PFSK-1 (cell line): ENCODE data around the gene ABI2.

ENCODE experiments used
- FOXP2 ChIP-seq: optimal IDR thresholded peaks from 2 replicates; pipeline ENCODE3; 2011; ENCODE audit warnings: borderline replicate concordance, control low read depth, inconsistent platforms; ENCODE audit not compliant: insufficient read depth; ENCODE audit errors: extremely low read length, extremely low read depth
- POLR2AphosphoS5 ChIP-seq: IDR thresholded peaks from 2 replicates; pipeline ENCODE4 v1.6.1; 2012; ENCODE audit warnings: low read depth, mild to moderate bottlenecking, control low read depth, low read length, moderate library complexity
- SIN3A ChIP-seq: IDR thresholded peaks from 2 replicates; pipeline ENCODE4 v1.6.1; 2012; ENCODE audit warnings: mild to moderate bottlenecking, low read length, moderate library complexity, borderline replicate concordance; ENCODE audit not compliant: insufficient read depth
- TAF1 ChIP-seq: IDR thresholded peaks from 2 replicates; pipeline ENCODE4 v1.6.1; 2012; ENCODE audit warnings: low read length, control low read depth, borderline replicate concordance; ENCODE audit not compliant: insufficient read depth
- TF ChIP-seq, protein P1 (sequence below), 2 experiments: IDR thresholded peaks; 2 replicates each; pipeline versions ENCODE4 v1.6.1 to v1.8.0; 2011 to 2012; ENCODE audit warnings: low read depth in 2 of 2, low read length in 2 of 2, control low read depth in 1 of 2, inconsistent platforms in 1 of 2, mild to moderate bottlenecking in 1 of 2, moderate library complexity in 1 of 2; ENCODE audit not compliant: insufficient read depth in 1 of 2

ABI2 gene

DNA sequence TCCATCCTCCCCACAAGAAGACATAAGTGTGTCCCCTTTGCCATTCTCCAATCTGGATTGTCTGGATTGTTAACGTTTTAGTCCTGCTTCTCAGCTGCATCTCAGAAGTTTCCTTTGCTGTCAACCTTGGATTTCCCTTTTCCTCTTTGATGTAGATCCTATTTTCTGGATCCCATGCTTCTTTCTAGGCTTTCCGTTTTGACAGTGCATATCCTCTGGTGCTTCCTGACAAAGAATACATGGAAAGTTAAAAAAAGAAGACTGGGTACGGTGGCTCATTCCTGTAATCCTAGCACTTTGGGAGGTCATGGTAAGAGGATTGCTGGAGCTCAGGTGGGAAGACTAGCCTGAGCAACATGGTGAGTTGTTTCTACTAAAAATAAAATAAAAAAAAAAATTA lies 26.8 kb downstream of the ABI2 start:
- TF ChIP-seq FOXP2 (no peak), POLR2AphosphoS5 (no peak), SIN3A (no peak), TAF1 (no peak)
- TF ChIP-seq, protein P1, sequence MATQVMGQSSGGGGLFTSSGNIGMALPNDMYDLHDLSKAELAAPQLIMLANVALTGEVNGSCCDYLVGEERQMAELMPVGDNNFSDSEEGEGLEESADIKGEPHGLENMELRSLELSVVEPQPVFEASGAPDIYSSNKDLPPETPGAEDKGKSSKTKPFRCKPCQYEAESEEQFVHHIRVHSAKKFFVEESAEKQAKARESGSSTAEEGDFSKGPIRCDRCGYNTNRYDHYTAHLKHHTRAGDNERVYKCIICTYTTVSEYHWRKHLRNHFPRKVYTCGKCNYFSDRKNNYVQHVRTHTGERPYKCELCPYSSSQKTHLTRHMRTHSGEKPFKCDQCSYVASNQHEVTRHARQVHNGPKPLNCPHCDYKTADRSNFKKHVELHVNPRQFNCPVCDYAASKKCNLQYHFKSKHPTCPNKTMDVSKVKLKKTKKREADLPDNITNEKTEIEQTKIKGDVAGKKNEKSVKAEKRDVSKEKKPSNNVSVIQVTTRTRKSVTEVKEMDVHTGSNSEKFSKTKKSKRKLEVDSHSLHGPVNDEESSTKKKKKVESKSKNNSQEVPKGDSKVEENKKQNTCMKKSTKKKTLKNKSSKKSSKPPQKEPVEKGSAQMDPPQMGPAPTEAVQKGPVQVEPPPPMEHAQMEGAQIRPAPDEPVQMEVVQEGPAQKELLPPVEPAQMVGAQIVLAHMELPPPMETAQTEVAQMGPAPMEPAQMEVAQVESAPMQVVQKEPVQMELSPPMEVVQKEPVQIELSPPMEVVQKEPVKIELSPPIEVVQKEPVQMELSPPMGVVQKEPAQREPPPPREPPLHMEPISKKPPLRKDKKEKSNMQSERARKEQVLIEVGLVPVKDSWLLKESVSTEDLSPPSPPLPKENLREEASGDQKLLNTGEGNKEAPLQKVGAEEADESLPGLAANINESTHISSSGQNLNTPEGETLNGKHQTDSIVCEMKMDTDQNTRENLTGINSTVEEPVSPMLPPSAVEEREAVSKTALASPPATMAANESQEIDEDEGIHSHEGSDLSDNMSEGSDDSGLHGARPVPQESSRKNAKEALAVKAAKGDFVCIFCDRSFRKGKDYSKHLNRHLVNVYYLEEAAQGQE (IDR thresholded peaks at IDR 0.05; ENCODE audit: insufficient read depth in 1 of 2, low read depth in 2 of 2, low read length in 2 of 2) = no peak

DNA sequence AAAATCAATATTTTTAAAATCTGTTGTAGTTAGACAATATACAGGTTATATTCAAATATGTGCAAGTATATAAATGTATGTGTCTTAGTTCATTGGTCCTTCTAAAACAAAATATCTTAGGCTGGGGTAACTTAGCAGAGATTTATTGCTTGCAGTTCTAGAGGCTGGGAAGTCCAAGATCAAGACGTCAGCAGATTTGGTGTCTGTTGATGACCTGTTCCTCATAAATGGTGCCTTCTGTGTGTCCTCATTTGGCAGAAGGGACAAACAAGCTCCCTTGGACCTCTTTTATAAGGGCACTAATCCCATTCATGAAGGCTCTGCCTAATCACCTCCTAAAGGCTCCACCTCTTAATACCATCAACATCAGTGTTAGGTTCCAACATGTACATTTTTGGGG lies 31.3 kb downstream of the ABI2 start:
- TF ChIP-seq POLR2AphosphoS5 = no peak
- TF ChIP-seq, protein P1 (IDR thresholded peaks at IDR 0.05; ENCODE audit: insufficient read depth in 1 of 2, low read depth in 2 of 2, low read length in 2 of 2) = no peak
- TF ChIP-seq SIN3A = no peak
- no peak for TF ChIP-seq TAF1
- no peak for TF ChIP-seq FOXP2

DNA sequence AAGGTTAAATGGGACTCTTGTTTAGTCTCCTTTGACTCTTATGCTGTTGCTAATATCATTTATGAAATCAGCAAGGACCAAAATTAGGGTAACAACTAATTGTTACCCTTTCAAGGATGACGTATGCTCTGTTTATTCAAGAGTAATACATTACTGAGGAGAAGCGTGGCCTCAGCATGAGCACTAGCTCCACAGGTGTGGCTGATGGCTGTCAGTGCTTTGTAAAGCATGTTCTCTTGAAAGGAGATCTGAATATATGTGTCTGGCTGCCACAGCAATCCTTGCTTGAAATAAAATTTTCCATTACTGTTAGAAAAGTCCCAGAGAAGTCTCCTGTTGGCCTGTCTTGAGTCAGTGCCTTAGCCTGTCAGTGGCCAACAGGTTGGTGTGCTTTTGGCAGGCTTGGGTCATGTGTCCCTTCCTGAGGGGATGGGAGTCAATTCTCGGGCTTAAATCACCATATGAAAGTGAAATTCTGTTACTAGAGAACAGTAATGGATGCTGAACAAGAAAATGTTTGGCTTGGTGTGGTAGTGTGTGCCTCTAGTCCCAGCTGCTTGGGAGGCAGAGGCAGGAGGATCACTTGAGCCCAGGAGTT lies 32.7 kb downstream of the ABI2 start:
- no peak for TF ChIP-seq SIN3A
- TF ChIP-seq FOXP2 = no peak
- TF ChIP-seq, protein P1 (IDR thresholded peaks at IDR 0.05; ENCODE audit: insufficient read depth in 1 of 2, low read depth in 2 of 2, low read length in 2 of 2) = no peak
- TF ChIP-seq POLR2AphosphoS5 = no peak
- no peak for TF ChIP-seq TAF1

DNA sequence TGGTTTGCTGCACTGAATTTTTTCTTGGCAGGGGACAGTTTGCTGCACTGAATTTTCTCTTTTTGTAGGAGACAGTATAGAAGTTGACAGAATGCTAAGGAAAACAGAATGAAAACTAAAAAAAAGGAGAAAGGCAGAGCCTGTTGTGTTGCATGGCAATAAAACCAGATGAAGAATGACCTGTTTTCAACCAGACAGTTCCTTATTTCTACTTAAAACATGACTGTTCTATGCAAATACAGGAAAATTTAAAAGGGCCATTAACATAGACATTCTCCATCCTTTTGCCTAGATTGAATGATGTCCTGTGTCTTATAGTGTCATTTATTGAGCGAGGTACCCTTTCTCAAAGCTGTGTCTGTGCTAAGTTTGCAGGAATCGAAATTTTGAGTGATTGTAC lies 33.3 kb downstream of the ABI2 start:
- TF ChIP-seq FOXP2 = no peak
- TF ChIP-seq, protein P1 (IDR thresholded peaks at IDR 0.05; ENCODE audit: insufficient read depth in 1 of 2, low read depth in 2 of 2, low read length in 2 of 2) = no peak
- no peak for TF ChIP-seq SIN3A
- no peak for TF ChIP-seq TAF1
- TF ChIP-seq POLR2AphosphoS5 = no peak

DNA sequence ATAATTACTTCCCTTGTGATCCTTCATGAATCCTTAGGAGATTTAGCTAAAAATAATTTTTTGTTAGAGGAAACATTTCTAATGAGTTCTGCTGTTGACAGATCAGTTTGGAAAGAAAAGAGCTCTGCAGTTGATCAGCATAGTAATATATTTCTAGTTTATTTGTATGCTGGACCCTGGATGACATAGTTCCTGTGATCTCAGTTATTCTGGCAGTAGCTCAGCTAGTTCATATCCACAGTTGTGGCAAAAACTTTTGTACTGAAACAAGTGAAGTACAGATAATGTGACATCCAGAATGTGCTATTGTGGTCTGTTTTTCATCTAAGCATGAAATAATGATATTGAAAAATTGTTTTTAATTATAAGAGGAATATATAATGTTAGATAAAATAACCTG lies 33.7 kb downstream of the ABI2 start:
- TF ChIP-seq, protein P1 (IDR thresholded peaks at IDR 0.05; ENCODE audit: insufficient read depth in 1 of 2, low read depth in 2 of 2, low read length in 2 of 2) = no peak
- TF ChIP-seq TAF1 = no peak
- TF ChIP-seq SIN3A = no peak
- no peak for TF ChIP-seq FOXP2
- no peak for TF ChIP-seq POLR2AphosphoS5
